ENCODE data around the gene CMIP. TPM values are rescaled to one million over a fixed set of nuclear protein-coding genes. Genes with fewer than 3 reads are reported as not detected.
A peak's percentile ranks its signal among the peaks of the same experiment; 100 is the strongest.

Gene CMIP
- total and polyA plus RNA-seq, 10 of the 15 experiments (the other 5 are each of a cell fraction or from before 2014, with no cell fraction given), result 1.2 to 43.2 (median 4.4) TPM

GRCh38 chr16:81608523-81609209 lies 164.1 kb downstream of the CMIP start (continued):
- 0 out of 2 replicates have a peak, but pooled peaks have one; percentile 13 for TF ChIP-seq ATF2 (IDR thresholded peaks at IDR 0.05; ENCODE audit: low read length)
- no peak for TF ChIP-seq RB1 (IDR thresholded peaks at IDR 0.05; ENCODE audit: borderline replicate concordance)
- no peak for TF ChIP-seq TCF7 (IDR thresholded peaks at IDR 0.05; ENCODE audit: borderline replicate concordance)
- TF ChIP-seq RUNX3 (IDR thresholded peaks at IDR 0.05; ENCODE audit: low read length), result peak; percentile 77
- no peak for TF ChIP-seq CEBPZ (IDR thresholded peaks at IDR 0.05; ENCODE audit: low read depth, low read length)
- 0 out of 4 replicates have a peak, but pooled peaks of 1 of the 2 experiments have one; percentile 30 for TF ChIP-seq SRF (IDR thresholded peaks at IDR 0.05; ENCODE audit: low read depth in 2 of 2, low read length in 2 of 2)
- no peak for TF ChIP-seq NR2C2 (IDR thresholded peaks at IDR 0.05; ENCODE audit: borderline replicate concordance, control insufficient read depth, insufficient read length, low read depth)
- TF ChIP-seq NFYB (IDR thresholded peaks at IDR 0.05; ENCODE audit: insufficient read depth, low read depth, low read length), result no peak
- 0 out of 2 replicates have a peak, but pooled peaks have one; percentile 19 for TF ChIP-seq CREB1 (IDR thresholded peaks at IDR 0.05; ENCODE audit: low read depth)
- TF ChIP-seq SPI1 (IDR thresholded peaks at IDR 0.05; ENCODE audit: borderline replicate concordance, insufficient read depth, low read depth, low read length), result peak; percentile 78; the same call in 1 of the 2 replicates
- TF ChIP-seq MXI1 (IDR thresholded peaks at IDR 0.05; ENCODE audit: low read depth, low read length), result no peak
- no peak for TF ChIP-seq HDGF (IDR thresholded peaks at IDR 0.05)
- TF ChIP-seq PBX3 (IDR thresholded peaks at IDR 0.05; ENCODE audit: insufficient replicate concordance, low read depth, low read length), result no peak
- no peak for TF ChIP-seq DPF2 (IDR thresholded peaks at IDR 0.05)
- TF ChIP-seq PKNOX1 (IDR thresholded peaks at IDR 0.05), result 0 out of 2 replicates have a peak, but pooled peaks have one; percentile 5
- peak; percentile 19; the same call in 1 of the 2 replicates for TF ChIP-seq CREM (IDR thresholded peaks at IDR 0.05; ENCODE audit: low read depth)
- 0 out of 2 replicates have a peak, but pooled peaks have one; percentile 14 for TF ChIP-seq BCL11A (IDR thresholded peaks at IDR 0.05; ENCODE audit: low read depth, low read length)
- TF ChIP-seq BRCA1 (IDR thresholded peaks at IDR 0.05; ENCODE audit: low read depth, low read length), result no peak
- TF ChIP-seq ATF7 (IDR thresholded peaks at IDR 0.05; ENCODE audit: low read depth), result peak; percentile 53
- no peak for TF ChIP-seq CTCF (IDR thresholded peaks at IDR 0.05 in 2 of 3, conservative IDR thresholded peaks at IDR 0.05 in 1 of 3; ENCODE audit: control insufficient read depth in 2 of 3, extremely low read depth in 1 of 3, insufficient read depth in 1 of 3, low read depth in 3 of 3, low read length in 3 of 3)
- TF ChIP-seq IKZF2 (IDR thresholded peaks at IDR 0.05), result peak in 1 of 2 experiments; percentile 52; a peak in 2 of 4 replicates

Data from GM12878 (cell line).